ENCODE results near the gene SGSM2.
A peak's percentile ranks its signal among the peaks of the same experiment; 100 is the strongest.
"Not testable (repeated sequence)": the region's sequence is repeated elsewhere in the genome, so short reads cannot be mapped to it uniquely, and the experiment has no call there.

The SGSM2 gene

DNA sequence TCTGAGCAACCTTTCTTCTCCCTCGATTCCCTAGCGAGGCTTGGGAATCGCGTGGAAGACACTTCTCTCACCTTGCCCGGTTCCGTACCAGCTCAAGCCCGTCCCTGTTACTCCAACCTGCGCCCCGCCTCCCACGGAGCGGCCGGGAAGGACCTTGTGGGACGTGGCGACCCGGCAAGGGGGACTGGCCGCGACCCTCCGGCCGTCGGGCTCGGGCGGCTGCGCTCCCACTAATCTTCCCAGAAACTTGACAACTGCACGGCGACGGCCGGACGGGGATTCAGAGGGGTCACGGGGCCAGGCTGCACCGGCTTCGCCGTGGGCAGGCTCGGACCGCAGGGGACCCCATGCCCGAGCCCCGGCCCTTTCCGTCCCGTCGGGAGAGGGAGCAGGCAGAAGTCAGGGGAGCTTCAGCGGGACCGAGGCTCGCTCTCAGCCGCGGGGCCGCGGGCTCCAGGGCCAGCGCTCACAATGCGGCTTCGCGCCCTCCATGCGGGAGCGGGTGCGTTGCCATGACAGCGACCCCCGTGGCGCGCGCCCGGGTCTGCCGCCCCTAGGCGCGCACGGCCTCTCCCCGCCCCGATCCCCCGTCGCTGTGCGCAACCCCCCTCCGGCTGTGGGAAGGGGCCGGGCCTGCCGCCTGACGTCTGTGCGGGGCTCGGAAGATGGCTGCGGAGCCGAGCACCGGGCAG, at the start of gene SGSM2:
Gene SGSM2, plus strand, starts transcription at position 650 of the 692 bp plus-strand sequence. CDS start 188 bp downstream, outside the sequence.
- peak; percentile 40 for DNase-seq

DNA sequence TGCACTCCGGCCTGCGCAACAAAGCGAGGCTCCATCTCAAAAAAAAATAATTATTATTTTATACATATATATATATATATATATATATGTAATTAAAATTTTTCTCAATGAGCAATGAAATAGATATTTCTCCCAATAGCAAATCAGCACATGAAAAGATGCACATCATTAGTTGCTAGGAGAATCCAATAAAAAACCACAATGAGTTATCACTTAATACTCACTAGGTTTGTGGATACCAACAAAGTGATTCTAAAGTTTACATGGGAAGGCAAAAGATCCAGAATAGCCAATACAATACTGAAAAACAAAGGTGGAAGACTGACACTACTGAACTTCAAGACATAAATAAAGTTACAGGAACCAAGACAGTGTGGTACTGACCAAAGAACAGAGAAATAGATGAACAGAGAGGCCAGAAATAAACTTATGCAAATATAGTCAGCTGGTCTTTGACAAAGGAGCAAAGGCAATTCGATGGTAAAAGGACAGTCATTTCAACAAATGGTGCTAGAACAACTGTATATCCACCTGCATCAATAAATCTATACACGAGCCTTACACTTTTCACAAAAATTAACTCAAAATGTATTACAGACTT, 47.3 kb upstream of the SGSM2 start:
- DNase-seq: no peak

DNA sequence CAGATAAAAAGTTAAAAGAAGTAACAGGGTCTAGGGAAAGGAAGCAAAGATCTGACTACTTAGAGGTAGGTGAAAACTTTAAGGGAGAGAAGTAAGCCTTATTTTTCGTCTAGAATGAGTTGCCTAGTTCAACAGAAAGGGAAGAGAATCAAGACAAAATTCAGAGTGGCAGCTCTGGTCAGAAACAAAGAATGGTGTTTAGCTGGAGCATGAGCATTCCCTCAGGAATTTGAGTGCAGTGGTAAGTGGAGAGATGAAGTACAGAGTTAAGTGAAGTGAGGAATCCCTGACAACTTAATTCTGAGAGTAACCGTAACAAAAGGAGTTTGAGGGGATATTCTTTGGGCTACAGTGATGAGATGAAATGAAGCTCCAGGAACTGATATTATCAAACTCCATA, 45.2 kb upstream of the SGSM2 start:
- DNase-seq: no peak

DNA sequence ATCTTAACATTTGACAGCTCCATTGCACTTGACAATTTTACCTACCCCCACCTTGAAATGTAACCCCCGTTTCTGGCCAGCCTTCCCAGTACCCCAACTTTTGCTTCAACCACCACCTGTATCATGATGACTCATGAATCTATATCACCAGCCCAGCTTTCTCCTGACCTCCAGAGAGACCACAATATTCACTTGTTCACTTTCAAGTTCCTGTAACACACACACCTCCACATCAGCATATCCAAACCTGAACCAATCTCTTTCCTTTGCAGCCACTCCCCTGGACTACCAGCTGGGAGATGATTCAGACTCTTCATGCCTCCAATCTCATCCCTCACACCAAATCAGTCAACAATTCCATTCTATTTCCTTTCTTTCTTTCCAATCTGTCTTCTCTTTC, 41.7 kb upstream of the SGSM2 start:
- no peak for DNase-seq

- no peak for DNase-seq
Observed at GRCh38 chr17:2297023-2297422, 40.3 kb upstream of the SGSM2 start.

DNA sequence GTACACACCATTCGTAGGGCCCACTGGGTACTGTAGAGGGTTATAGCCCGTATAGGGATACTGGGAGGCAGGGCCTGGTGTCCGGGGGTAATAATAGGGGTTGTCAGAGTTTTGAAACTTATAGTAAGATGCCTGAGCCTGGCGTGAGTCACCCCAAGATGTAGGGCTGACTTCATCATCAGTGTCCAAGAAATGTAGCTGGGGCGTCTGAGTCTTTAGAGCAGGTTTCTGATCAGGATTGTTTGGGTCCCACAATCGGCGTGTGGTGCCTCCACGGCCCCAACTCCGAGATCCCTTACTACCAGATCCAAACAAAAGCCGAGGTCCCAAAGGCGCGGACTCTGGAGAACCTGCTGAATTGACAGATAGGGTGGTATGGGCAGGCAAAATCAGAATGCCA, 38.2 kb upstream of the SGSM2 start:
- DNase-seq: no peak

DNA sequence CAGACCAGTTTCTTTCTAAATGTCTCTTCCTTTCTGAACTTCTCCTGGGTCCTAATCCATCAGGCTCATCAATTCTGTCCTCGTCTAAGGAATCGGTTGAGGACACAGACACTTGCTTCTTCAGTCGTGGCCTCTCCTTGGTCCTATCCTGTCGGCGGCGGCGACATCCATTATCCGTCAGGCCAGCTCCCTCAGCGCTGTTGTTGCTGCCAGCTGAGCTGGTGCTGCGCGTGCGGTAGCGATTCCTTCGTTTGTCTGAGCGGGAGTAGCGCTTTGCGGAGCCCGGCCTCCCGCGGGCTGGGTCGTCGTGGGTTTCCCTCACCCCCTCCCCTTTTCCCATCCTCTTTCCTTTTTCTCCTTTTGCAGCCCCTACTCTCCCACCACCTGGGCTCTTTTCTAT, 37.5 kb upstream of the SGSM2 start:
- DNase-seq: no peak

GRCh38 chr17:2302778-2303203, 34.5 kb upstream of the SGSM2 start:
- DNase-seq: no peak

GRCh38 chr17:2303204-2304188, 33.8 kb upstream of the SGSM2 start, which contains the start of the genes SMG6 and SRR:
SMG6 (minus strand) TSS chr17:2303785; CDS start chr17:2303720, 65 bp downstream.
SRR (plus strand) TSS chr17:2303950; CDS start chr17:2315561, 11,611 bp downstream.
- DNase-seq: peak; percentile 82

- no peak for DNase-seq
Observed at GRCh38 chr17:2304931-2305330, 32.4 kb upstream of the SGSM2 start.

GRCh38 chr17:2309338-2310154, 27.8 kb upstream of the SGSM2 start:
- no peak for DNase-seq

- no peak for DNase-seq
Observed at GRCh38 chr17:2312736-2313135, 24.6 kb upstream of the SGSM2 start.

GRCh38 chr17:2316916-2317205, 20.4 kb upstream of the SGSM2 start:
- not testable (repeated sequence) for DNase-seq

DNA sequence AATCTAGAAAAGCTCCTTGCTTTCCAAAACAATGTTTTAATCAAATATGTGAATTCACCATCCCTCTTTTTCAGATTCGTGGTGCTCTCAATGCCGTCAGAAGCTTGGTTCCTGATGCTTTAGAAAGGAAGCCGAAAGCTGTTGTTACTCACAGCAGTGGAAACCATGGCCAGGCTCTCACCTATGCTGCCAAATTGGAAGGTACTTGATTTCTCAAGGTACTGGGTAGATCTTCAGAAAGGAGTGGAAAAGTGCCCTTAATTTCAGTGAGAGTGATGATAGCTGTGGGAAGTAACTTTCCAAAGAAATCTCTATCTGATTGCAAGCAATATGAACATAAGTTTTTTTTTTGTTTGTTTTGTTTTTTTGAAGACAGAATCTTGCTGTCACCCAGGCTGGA, 19.5 kb upstream of the SGSM2 start:
- DNase-seq: peak; percentile 61

GRCh38 chr17:2319051-2319450, 18.2 kb upstream of the SGSM2 start:
- no peak for DNase-seq

GRCh38 chr17:2321399-2321798, 15.9 kb upstream of the SGSM2 start:
- DNase-seq: no peak

- DNase-seq: no peak
Observed at GRCh38 chr17:2323629-2324314, 13.5 kb upstream of the SGSM2 start.

GRCh38 chr17:2331303-2331702, 6.0 kb upstream of the SGSM2 start:
- DNase-seq: no peak

DNA sequence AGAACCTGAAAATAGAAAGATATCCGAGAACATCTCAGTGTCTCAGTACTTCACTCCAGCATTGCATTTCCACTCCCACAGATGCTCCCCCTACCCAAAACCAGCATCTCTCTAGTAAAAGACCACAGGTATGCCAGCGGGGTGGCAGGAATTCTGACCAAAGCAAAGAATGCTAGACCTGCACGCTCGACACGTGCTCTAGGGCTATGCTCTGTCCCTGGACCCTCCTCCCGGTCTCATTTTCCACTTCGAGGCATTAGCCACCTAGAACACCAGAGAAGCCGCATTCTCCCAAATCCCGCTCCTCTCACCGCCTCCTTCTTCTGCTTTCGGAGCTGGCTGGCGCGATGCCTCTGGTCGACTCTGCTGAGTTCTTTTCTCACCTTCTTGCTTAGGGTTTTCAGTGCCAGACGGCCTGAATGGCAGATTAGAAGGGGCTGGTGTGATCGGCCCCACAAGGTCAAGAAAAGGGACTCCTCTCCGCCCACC, 1.5 kb upstream of the SGSM2 start:
- no peak for DNase-seq

DNA sequence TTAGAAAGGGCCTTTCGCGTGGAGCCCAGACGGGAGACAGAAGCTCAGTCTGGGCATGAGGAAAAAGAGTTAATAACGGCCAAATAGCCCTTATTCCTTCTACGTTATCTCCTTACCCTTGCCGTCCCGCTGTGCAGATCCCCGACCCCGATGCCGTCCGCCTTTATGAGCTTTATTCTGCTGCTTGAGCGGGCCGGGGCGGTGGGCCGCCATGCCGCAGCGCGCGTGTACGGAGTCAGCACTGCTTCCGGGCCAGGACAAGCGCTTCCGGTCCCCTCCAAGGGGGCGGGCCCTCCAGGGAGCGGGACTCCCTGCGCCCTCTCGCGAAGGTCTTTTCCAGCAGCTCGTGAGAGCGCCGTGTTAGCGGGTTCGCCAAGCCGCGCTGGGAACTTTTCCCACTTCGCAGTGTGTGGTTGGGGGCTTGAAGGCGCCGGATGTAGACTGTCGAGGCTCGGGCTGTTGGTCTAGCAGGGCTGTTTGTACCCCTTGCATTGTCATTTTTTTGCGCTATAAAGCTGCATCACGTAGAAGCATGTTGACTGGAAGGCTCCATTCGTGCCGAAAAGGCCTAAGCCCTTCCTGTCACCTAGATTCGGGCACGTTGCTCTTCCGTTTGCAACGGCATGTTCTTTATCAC, 968 bp upstream of the SGSM2 start, which contains the start of gene TSR1:
Gene TSR1, minus strand, starts transcription at position 243 of the 637 bp plus-strand sequence. Its CDS starts 30 bp downstream, at position 213.
- peak; percentile 86 for DNase-seq

All from SHP77 treated with DMSO at 0.1 percent for 48 hours (cell line).